ENCODE results near the gene ZFAND6.

- TF ChIP-seq, protein P1, sequence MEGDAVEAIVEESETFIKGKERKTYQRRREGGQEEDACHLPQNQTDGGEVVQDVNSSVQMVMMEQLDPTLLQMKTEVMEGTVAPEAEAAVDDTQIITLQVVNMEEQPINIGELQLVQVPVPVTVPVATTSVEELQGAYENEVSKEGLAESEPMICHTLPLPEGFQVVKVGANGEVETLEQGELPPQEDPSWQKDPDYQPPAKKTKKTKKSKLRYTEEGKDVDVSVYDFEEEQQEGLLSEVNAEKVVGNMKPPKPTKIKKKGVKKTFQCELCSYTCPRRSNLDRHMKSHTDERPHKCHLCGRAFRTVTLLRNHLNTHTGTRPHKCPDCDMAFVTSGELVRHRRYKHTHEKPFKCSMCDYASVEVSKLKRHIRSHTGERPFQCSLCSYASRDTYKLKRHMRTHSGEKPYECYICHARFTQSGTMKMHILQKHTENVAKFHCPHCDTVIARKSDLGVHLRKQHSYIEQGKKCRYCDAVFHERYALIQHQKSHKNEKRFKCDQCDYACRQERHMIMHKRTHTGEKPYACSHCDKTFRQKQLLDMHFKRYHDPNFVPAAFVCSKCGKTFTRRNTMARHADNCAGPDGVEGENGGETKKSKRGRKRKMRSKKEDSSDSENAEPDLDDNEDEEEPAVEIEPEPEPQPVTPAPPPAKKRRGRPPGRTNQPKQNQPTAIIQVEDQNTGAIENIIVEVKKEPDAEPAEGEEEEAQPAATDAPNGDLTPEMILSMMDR (IDR thresholded peaks at IDR 0.05) = no peak
- TF ChIP-seq POLR2AphosphoS5 (IDR thresholded peaks at IDR 0.05) = no peak
These were observed 48.3 kb downstream of the ZFAND6 start for GRCh38 chr15:80107774-80108173.

Data from breast epithelium (tissue), 3 donors.